HG02885 (cell line): ENCODE results near the gene RASGRF2.

ENCODE experiments used
- ATAC-seq: cut with Tn5 transposase; IDR thresholded peaks from one replicate; pipeline ENCODE4 v1.9.1; 2021; ENCODE audit warnings: mild to moderate bottlenecking; ENCODE audit not compliant: unreplicated experiment, poor library complexity

Gene RASGRF2

GRCh38 chr5:81066102-81066501 lies 105.9 kb downstream of the RASGRF2 start:
- ATAC-seq, result no peak

- no peak for ATAC-seq
Observed at GRCh38 chr5:81067406-81067805, 107.2 kb downstream of the RASGRF2 start.

- ATAC-seq, result no peak
Observed at GRCh38 chr5:81068063-81068462, 107.9 kb downstream of the RASGRF2 start.

DNA sequence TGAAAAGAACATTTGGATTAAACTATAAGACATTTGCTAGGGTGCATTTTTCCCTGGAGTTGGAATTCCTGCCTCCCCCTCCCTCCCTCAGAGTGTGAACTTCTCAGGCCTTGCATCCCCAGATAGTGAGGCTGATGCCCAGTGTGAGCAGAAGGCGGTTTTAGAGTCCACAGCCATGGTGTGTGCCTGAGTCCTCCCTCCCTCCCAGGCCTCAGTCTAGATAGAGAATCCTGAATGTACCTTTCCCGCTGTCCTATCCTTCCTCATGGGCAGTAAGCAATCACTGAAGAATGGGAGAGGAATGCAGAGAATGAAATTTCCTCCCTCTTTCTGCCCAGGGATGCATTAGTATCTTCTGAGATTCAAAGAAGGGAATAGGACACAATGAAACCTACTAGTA lies 108.5 kb downstream of the RASGRF2 start:
- ATAC-seq, result no peak

DNA sequence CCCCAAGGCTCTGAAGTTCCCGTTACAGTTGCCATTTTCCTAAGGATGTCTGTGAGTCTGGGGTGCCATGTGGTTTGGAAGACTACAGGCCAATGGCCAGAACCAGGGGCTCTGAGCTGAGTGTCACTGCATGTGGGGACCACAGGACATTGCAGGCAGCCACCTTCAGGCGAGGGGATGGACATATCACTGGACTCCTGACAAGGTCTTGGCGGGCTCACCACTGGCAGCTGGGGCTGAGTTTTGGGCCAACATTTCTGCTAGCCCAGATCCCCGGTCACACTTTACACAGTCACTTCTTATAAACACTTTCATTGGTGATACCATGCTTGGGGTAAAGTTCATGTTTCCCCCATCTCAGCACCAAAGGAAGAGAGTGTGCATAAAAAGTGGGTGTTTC lies 109.8 kb downstream of the RASGRF2 start:
- ATAC-seq, result no peak

DNA sequence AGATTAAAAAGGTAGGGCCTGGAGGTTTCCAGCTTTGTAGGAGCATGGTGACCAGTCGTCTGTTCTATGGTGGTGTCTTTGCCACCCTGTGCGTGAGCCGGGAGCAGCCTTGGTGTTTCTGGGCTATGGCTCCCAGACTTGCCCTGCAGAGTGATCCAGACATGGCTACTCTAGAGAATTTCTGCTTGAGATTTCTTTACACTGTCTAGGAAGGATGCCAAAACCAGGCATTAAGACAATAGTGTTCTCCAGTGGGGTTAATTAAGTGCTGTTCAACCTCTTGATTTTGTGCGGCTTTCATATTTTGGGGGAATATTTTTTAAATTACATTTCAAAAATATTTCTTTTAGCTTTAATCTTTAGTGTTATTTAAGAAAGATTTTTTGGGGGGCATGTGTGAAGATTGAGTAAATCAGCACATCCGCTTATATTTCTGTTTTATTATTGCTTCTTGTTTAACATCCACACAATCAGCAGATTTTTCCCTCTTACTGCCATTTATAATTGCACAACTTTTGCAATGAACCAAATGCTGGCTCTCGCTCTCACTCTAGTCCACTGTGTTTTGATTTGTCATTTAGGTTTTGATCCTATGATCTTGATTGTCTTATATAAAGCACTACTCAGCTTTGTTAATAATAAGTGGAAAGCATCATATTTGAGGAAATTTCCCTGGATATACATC lies 110.5 kb downstream of the RASGRF2 start:
- no peak for ATAC-seq

DNA sequence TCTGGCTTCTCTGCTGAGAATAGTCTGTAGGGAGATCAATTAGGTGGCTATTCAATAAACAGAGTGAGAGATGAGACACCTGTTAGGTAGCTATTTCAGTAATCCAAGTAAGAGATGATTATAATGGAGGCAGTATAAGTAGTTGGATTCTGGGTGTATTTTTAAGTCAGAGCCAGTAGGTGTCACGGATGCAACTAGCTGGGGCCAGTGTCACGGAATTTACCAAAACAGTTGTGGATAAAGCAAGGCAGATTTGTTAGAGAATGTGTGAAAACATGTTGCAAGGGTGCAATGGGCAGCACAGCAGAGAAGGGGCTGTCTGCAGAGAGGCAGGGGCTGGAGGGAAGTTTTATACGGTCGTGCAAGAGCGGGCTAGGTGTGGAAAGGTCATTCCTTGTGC lies 114.9 kb downstream of the RASGRF2 start:
- no peak for ATAC-seq

DNA sequence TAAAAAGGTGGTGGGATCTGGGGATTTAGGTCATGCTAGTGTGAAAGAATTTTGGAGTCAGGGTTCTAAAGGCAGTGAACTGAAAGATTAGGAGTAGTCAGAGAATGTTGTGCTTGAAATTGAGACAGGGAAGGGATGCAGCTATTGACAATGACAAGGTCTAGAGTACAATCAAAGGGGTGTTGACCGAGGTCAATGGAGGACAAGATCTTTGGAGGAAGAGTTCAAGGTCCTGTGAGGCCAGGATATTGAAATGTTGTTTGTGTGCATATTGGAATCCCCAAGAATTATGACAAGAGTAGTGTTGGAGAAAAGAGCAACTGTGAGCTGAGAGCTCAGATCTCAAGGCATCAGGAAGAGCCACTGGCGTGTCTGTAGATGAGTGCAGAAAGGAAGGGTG lies 116.9 kb downstream of the RASGRF2 start:
- no peak for ATAC-seq

GRCh38 chr5:81078930-81079329 lies 118.8 kb downstream of the RASGRF2 start:
- ATAC-seq, result no peak

GRCh38 chr5:81080809-81081460 lies 120.8 kb downstream of the RASGRF2 start:
- no peak for ATAC-seq

- ATAC-seq, result no peak
Observed at GRCh38 chr5:81081461-81081835, 121.3 kb downstream of the RASGRF2 start.

- no peak for ATAC-seq
Observed at GRCh38 chr5:81086881-81087281, 126.7 kb downstream of the RASGRF2 start.

DNA sequence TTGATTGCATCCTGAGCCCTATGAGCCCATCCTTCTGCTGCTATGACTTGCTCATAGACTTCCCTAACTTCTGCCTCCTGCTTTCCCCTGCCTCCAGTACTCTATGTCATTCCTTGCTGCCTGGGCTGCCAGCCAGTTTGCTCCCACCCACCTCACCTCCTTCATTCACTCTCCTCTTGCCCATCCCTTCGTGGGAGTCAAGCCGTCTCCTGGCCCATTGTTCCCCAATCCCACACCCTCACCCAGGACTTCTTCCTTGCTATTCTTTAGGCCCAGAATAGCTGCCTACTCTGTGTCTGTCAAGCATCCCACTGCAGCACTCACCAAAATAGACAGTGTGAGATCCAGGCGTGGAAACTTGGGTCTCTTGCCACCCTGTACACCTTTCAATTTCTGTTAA lies 131.0 kb downstream of the RASGRF2 start:
- no peak for ATAC-seq

DNA sequence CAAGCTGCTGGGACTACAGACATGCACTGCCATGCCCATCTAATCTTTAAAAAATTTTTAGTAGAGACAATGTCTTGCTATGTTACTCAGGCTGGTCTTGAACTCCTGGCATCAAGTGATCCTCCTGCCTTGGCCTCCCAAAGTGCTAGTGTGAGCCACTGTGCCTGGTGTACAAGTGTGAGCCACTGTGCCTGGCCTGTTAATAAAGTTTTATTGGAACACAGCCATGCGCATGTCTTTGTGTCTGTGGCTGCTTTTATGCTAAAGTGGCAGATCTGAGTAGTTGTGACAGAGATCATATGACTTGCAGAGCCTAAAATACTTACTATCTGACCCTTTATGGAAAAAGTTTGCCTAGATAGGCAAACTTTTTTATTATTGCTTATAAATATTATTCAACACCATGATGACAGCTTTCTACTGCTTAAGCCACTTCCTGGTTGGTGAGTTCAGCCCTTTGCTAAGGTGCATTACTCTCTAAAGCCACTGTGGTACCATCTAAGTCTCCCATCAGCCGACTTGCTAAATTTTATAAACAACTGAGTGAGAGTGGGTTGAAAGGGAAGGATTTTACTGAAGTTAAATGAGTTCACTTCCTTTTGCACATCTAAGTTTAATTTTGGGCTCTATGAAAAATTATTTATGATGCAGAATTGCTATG lies 133.5 kb downstream of the RASGRF2 start:
- no peak for ATAC-seq

- ATAC-seq, result no peak
Observed at GRCh38 chr5:81095835-81096234, 135.7 kb downstream of the RASGRF2 start.

GRCh38 chr5:81097713-81098112 lies 137.6 kb downstream of the RASGRF2 start:
- ATAC-seq, result no peak

- ATAC-seq, result no peak
Observed at GRCh38 chr5:81105261-81105877, 145.2 kb downstream of the RASGRF2 start.

- ATAC-seq, result no peak
Observed at GRCh38 chr5:81115261-81115660, 155.1 kb downstream of the RASGRF2 start.

GRCh38 chr5:81117566-81117965 lies 157.4 kb downstream of the RASGRF2 start:
- ATAC-seq, result no peak

DNA sequence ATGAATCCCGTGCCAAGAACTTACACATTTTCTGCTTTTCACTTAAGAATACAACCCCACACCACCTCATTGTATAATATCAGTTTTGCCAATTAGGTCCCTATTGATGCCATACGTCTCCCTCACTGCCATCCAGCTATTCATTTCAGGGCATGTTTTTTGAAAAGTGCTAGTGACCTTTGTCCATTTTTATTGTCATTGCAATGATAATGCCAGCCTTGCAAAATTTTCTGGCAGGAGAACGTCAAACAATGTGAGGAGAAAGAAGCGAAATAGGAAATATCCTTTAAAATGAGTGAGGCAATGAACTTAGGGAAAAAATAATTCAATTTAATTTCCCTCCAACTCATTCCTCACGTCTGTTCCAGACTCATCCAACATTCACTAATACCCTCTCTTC lies 161.1 kb downstream of the RASGRF2 start:
- no peak for ATAC-seq
